GM12801 (cell line): ENCODE results near the gene KIR2DL4.
"Not testable (repeated sequence)": the region's sequence is repeated elsewhere in the genome, so short reads cannot be mapped to it uniquely, and the experiment has no call there.

Source experiments
- TF ChIP-seq, protein P1 (sequence below): IDR thresholded peaks from one replicate; pipeline ENCODE4 v1.5.1; 2011; ENCODE audit warnings: control low read depth; ENCODE audit not compliant: insufficient read length; ENCODE audit errors: extremely low read depth

The KIR2DL4 gene

DNA sequence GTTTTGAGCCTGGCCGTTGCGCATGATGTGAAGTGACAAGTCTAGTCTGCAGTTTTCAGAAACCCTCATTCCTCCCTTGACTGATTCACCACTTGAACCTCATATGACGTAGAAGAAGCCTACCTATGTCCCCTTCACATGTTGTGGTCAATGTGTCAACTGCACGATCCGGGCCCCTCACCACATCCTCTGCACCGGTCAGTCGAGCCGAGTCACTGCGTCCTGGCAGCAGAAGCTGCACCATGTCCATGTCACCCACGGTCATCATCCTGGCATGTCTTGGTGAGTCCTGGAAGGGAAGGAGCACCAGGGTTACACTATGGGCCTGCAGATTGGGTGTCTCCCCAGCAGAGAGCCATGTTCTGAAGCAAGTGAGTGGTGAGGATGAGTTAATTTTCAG is at the start of gene KIR2DL4:
TSS of gene KIR2DL4 (plus strand) at position 201 of the 400 bp plus-strand sequence. CDS start at position 243, 42 bp downstream.
- TF ChIP-seq, protein P1, sequence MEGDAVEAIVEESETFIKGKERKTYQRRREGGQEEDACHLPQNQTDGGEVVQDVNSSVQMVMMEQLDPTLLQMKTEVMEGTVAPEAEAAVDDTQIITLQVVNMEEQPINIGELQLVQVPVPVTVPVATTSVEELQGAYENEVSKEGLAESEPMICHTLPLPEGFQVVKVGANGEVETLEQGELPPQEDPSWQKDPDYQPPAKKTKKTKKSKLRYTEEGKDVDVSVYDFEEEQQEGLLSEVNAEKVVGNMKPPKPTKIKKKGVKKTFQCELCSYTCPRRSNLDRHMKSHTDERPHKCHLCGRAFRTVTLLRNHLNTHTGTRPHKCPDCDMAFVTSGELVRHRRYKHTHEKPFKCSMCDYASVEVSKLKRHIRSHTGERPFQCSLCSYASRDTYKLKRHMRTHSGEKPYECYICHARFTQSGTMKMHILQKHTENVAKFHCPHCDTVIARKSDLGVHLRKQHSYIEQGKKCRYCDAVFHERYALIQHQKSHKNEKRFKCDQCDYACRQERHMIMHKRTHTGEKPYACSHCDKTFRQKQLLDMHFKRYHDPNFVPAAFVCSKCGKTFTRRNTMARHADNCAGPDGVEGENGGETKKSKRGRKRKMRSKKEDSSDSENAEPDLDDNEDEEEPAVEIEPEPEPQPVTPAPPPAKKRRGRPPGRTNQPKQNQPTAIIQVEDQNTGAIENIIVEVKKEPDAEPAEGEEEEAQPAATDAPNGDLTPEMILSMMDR, result no peak

DNA sequence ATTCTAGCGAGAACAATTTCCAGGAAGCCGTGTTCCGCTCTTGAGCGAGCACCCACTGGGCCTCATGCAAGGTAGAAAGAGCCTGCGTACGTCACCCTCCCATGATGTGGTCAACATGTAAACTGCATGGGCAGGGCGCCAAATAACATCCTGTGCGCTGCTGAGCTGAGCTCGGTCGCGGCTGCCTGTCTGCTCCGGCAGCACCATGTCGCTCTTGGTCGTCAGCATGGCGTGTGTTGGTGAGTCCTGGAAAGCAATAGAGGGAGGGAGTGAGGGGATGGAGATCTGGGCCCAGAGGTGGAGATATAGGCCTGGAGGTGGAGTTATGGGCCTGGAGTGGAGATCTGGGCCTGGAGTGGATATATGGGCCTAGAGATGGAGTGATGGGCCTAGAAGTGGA is 33.8 kb upstream of the KIR2DL4 start, which contains the start of gene KIR2DL1:
TSS of gene KIR2DL1 (plus strand) at position 148 of the 400 bp plus-strand sequence. CDS start at position 206, 58 bp downstream.
- TF ChIP-seq, protein P1, result not testable (repeated sequence)

DNA sequence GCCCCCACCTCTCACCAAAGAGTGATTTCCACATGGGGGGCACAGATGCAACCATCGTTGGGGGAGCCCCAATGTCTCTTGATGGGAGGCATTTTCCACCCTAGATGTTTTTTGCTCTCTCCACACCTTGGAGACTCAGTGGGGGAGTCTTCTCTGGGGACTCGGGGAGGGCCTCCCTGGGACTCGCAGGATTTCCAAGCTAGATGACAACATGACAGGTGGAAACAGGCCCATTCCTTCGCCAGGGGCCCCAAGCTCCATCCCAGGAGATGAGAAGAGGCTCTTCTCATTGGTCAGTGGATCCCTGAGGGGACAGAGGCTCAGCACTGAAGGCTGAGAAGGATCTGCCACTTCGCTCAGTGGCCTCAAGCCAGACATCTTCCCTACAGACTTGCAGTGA is 12.7 kb upstream of the KIR2DL4 start:
- TF ChIP-seq, protein P1, result no peak

DNA sequence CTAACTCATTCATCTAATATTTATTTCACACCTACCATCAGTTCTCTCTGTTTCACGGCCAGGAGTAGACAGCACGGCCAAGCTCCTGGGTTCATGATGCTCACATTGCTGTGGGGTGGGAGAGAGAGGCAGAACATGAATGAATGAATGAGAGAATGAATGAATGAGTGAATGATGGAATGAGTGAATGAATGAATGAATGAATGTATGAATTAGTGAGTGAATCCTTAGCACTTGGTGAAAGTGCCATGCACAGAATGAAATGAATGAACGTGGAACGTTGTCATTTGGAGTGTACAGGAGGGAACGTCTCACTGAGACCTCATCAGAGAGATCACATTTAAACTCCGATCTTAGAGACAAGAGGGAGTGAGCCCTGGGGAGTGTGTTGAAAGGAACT is 11.9 kb upstream of the KIR2DL4 start:
- TF ChIP-seq, protein P1, result no peak

DNA sequence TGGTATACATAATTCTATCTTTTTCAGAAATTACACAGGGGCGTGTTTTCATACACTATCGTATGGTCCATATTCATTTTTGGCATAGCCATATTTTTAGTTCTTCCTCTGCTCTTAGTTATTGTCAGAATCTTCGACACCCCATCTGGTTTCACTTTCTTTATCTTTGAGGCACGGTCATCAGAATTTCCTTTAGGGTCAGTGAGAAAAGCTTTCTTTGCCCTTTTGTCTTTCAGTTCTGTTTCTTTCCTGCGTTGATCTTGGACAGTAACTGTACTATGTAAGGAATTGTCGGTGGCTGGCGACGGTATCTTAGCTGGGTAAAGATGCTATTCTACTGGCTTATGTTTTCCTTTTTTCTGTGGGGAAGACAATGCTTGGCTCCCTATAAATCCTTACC is 10.6 kb upstream of the KIR2DL4 start:
- TF ChIP-seq, protein P1, result no peak

DNA sequence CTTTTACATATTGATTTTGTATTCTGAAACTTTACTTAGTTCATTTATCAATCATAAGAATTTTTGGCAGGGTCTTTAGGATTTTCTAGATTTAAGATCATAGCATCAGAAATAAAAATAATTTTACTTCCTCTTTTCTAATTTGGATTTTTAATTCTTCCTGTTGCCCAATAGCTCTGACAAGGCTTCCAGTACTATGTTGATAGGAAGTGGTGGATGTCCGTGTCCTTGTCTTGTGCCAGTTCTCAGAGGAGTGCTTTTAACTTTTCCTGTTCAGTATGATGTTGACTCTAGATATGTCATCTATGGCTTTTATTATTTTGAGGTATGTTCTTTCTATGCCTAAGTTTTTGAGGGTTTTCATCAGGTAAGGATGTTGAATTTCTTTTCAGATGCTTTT is 7.7 kb upstream of the KIR2DL4 start:
- TF ChIP-seq, protein P1, result no peak

DNA sequence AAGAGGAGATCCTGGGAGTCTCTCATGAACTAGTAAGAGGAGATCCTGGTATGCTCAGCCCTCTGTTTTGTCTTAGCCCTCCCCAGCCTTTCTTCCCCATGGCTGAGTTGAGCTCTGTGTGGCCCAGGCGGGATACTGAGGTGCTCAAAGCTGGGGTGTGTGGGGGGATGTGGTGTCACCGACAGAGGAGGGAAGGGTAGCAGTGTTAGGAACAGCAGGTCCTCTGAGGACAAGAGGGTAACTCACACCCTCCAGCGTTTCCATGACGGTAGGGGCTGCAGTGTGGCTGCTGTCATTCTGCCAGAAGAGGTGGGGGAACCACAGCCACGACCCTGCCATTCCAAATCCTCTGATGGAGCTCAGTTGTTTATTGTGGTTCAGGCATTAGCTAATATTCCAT is 691 bp downstream of the KIR2DL4 start:
- TF ChIP-seq, protein P1, result no peak
